Activated naive CD4-positive, alpha-beta T cell treated with anti-CD3 and anti-CD28 coated beads, Interleukin-2, amount 50 U/mL, for 16 hours (primary cell): ENCODE results near the gene CNOT6.

Source experiments
- DNase-seq: peaks from one replicate; pipeline ENCODE4 v3.0.0-alpha.2; 2020

CNOT6 gene

GRCh38 chr5:180624587-180624986 is 130.4 kb downstream of the CNOT6 start:
- no peak for DNase-seq

GRCh38 chr5:180625125-180625790 is 131.1 kb downstream of the CNOT6 start:
- DNase-seq = no peak

DNA sequence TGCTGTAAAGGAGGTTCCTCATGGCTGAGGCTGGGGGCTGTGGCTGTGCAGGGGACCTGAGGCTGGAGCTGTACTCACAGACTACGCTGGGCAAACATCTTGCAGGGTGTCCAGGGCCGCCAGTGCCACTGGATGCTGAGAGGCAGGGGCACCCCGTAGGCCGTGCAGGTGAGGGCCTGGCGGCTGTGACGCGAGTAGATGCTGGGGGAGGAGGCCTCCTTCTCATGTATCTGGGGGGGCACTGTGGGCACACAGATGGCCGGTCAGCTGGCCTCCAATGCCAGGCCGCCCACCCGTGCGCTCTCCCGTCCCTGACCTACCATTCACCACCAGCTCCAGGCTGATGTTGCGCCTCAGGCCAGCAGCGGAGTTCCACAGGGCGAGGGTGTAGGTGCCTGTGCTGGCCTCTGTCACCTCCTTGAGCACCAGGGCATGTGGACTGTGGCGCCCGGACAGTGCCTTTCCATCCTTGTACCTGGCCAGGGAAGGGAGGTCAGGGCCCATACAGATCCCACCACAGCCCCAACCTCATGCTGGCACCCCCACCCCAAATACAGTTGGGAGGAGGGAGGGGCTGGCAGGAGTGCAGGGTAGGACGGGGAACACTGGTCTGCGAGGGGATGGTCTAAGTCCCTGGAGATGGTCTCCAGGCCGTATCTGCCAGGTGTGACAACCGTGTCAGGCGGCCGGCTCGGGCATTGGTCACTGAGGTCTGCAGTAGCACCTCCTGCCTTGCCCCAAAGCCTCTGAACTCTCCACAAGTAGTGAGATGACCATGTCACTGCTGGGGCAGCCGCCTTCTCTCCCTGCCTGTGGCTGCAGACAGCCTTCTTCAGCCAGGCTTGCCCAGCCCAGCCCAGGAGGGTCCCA is 131.8 kb downstream of the CNOT6 start:
- no peak for DNase-seq

GRCh38 chr5:180626661-180627385 is 132.6 kb downstream of the CNOT6 start:
- no peak for DNase-seq

DNA sequence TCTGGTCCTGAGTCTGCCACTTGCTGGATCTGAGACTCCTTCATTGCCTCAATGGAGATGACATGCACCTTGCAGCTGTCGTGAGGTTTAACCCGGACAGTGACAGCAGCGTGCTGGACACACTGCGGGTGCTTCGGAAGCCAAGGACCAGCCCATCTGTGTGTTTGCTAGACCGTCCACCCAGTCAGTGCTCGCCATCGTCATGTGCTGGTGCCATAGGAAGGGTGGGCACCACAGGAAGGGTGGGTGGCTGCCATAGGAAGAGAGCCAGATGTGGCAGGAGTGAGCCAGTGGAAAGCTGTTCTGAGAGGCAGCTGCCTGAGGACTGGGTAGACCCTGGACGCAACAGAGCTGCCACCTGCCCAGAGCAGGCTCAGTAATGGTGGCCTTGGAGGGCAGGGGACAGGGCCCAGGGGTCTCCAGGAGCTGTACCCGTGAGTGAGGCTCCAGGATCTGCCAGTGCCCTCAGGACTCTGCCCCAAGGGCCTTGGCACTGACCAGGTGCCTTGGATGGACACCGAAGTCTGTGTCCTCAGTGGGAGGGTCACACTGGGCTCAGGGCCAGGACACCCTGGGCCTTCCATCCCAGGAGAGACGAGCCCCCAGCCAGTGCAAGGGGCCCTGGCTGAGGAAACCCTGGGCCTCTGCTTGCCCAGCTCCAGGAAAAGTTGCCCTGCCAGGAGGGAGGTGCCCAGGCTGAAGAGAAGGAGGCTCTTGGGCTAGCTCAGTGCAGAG is 133.4 kb downstream of the CNOT6 start:
- DNase-seq = no peak
